ENCODE data around the gene TYK2. TPM values are rescaled to one million over a fixed set of nuclear protein-coding genes. Genes with fewer than 3 reads are reported as not detected.

The TYK2 gene
- total and polyA plus RNA-seq, 4 donors: 102 to 175 (median 150) TPM

DNA sequence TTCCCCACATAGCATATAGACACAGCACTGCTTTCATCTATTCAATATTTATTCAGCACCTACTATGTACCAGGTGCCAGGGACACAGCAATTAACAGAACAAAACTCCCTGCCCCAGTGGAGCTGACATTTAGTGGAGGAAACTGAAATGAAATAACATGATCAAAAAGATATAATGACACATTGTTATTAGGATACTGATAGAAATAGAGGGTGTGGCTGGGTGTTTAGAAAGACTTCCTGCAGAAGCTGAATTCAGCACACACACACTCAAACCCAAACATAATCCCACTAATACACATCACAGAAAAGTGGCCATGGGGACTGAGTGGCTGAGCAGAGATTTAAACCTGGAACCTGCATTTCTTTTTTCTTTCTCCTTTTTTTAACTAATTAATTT is 26.7 kb upstream of the TYK2 start:
- H3K36me3 ChIP-seq (ENCODE audit: control insufficient read depth in 4 of 4, insufficient read depth in 4 of 4, low read length in 4 of 4): no peaks in the 10 kb centered on the region
- H3K4me3 ChIP-seq: no peak overlapping the region
- TF ChIP-seq, protein P1, sequence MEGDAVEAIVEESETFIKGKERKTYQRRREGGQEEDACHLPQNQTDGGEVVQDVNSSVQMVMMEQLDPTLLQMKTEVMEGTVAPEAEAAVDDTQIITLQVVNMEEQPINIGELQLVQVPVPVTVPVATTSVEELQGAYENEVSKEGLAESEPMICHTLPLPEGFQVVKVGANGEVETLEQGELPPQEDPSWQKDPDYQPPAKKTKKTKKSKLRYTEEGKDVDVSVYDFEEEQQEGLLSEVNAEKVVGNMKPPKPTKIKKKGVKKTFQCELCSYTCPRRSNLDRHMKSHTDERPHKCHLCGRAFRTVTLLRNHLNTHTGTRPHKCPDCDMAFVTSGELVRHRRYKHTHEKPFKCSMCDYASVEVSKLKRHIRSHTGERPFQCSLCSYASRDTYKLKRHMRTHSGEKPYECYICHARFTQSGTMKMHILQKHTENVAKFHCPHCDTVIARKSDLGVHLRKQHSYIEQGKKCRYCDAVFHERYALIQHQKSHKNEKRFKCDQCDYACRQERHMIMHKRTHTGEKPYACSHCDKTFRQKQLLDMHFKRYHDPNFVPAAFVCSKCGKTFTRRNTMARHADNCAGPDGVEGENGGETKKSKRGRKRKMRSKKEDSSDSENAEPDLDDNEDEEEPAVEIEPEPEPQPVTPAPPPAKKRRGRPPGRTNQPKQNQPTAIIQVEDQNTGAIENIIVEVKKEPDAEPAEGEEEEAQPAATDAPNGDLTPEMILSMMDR (IDR thresholded peaks at IDR 0.05; ENCODE audit: control extremely low read depth, extremely low read depth): no peak
- H3K9me3 ChIP-seq (ENCODE audit: control insufficient read depth in 4 of 4, insufficient read depth in 3 of 4, low read length in 3 of 4): no peaks in the 10 kb centered on the region
- H3K9ac ChIP-seq (ENCODE audit: insufficient read depth in 1 of 2, low read length in 2 of 2): no peak overlapping the region
- peaks cover 0 to 29% (median 20%) of the 10 kb centered on the region in 3 donors for H3K27me3 ChIP-seq (ENCODE audit: control insufficient read depth in 3 of 3, insufficient read depth in 3 of 3, low read length in 2 of 3)
- H3K27ac ChIP-seq (ENCODE audit: low read depth in 1 of 2, low read length in 1 of 2): no peak overlapping the region
- ATAC-seq (ENCODE audit: insufficient read depth, low FRiP score): no peak
- no peak for DNase-seq
- H3K4me1 ChIP-seq (ENCODE audit: control insufficient read depth in 5 of 5, insufficient read depth in 5 of 5, low read length in 5 of 5): peaks cover 0 to 20% (median 3%) of the 10 kb centered on the region in 5 donors

DNA sequence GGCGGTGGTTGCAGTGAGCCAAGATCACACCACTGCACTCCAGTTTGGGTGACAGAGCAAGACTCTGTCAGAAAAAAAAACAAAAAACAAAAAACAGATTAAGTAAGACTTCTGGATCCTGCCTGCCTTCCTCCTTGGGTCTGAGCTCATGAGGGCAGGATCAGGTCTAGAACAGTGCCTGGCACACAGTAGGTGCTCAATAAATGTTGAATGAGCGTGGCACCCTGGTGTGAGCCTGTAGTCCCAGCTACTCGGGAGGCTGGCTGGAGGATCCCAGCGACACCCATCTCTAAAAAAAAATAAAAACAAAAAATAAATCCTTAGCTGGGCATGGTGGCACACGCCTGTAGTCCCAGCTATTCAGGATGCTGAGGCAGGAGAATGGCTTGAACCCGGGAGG is 25.8 kb upstream of the TYK2 start:
- peaks cover under 1 to 28% (median 6%) of the 10 kb centered on the region in 5 donors for H3K4me1 ChIP-seq (ENCODE audit: control insufficient read depth in 5 of 5, insufficient read depth in 5 of 5, low read length in 5 of 5)
- ATAC-seq (ENCODE audit: insufficient read depth, low FRiP score) (no peak), DNase-seq (no peak)
- H3K9ac ChIP-seq (ENCODE audit: insufficient read depth in 1 of 2, low read length in 2 of 2): no peak overlapping the region
- no peak overlapping the region for H3K27ac ChIP-seq (ENCODE audit: low read depth in 1 of 2, low read length in 1 of 2)
- 79 to 90% methylated on average over 6 of the region's 6 CpGs for WGBS, 2 donors
- TF ChIP-seq, protein P1 (IDR thresholded peaks at IDR 0.05; ENCODE audit: control extremely low read depth, extremely low read depth): no peak
- H3K4me3 ChIP-seq: no peak overlapping the region
- peaks cover 0 to 28% (median 20%) of the 10 kb centered on the region in 3 donors for H3K27me3 ChIP-seq (ENCODE audit: control insufficient read depth in 3 of 3, insufficient read depth in 3 of 3, low read length in 2 of 3)
- no peaks in the 10 kb centered on the region for H3K36me3 ChIP-seq (ENCODE audit: control insufficient read depth in 4 of 4, insufficient read depth in 4 of 4, low read length in 4 of 4)
- no peaks in the 10 kb centered on the region for H3K9me3 ChIP-seq (ENCODE audit: control insufficient read depth in 4 of 4, insufficient read depth in 3 of 4, low read length in 3 of 4)

DNA sequence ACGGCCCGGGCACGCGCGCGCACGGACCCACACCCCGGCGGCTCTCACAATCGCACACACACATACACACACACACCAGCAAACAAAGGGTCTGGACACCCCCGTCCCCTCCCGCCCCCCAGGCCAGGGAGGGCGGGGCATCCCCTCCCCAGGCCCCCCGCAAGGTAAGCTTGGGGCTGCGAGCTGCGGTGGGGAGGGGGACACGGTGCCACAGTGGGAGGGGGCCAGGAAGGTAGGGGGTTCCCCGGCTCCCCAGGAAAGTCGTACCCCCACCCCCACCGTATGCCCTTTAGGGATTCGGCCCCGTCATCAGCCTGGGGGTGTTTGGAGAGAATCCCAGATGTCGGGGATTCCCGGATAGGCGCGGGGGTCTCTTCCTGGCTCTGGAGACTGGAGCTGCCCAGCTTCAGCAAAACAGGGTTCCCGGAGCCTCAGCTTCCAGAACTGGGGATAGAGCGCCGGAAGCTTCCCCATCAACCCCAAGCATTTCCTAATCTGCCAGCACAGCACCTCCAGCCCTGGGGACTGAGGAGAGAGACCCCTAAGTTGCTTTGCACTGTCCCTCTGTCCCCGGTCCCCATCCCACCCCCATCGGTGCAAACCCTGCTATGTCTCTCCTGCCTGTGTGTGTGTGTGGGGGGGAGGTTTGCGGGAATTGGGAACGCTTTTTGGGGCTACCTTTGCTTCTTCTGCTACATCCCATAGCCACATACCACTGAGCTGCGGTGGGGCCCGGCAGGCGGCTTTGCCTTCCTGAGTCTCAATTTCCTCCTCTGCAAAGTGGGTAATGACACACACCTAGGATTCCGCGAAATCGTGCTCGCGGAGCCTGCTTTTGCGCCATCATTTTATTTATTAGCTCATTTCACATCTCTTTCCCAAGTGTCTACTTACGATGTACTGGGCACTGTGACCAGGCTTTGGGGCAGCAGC is 24.8 kb upstream of the TYK2 start:
- Histone ChIP-seq H3K4me1 (ENCODE audit: control insufficient read depth in 5 of 5, insufficient read depth in 5 of 5, low read length in 5 of 5) (peaks cover 3 to 28% (median 9%) of the 10 kb centered on the region in 5 donors), H3K9ac (ENCODE audit: insufficient read depth in 1 of 2, low read length in 2 of 2) (no peak overlapping the region), H3K9me3 (ENCODE audit: control insufficient read depth in 4 of 4, insufficient read depth in 3 of 4, low read length in 3 of 4) (no peaks in the 10 kb centered on the region), H3K27ac (ENCODE audit: low read depth in 1 of 2, low read length in 1 of 2) (no peak overlapping the region), H3K4me3 (no peak overlapping the region), H3K36me3 (ENCODE audit: control insufficient read depth in 4 of 4, insufficient read depth in 4 of 4, low read length in 4 of 4) (no peaks in the 10 kb centered on the region), H3K27me3 (ENCODE audit: control insufficient read depth in 3 of 3, insufficient read depth in 3 of 3, low read length in 2 of 3) (peaks cover 0 to 28% (median 20%) of the 10 kb centered on the region in 3 donors)
- ATAC-seq (ENCODE audit: insufficient read depth, low FRiP score) (no peak), DNase-seq (peak in 2 of 3 donors; percentile 31 to 37)
- TF ChIP-seq, protein P1 (IDR thresholded peaks at IDR 0.05; ENCODE audit: control extremely low read depth, extremely low read depth): no peak
- WGBS, 2 donors: 4 to 10% methylated on average over 37 to 43 of the region's 43 CpGs

Data from lung (tissue), 12 donors.